Neural cell (in vitro differentiated cells): ENCODE data around the gene DDX1.

Source experiments
- EZH2 ChIP-seq: fragments of 200-600, 300-800 bp; shearing (Covaris generic), sonication (generic); IDR thresholded peaks from 2 replicates; pipeline ENCODE4 v1.6.1; 2014; ENCODE audit warnings: antibody characterized with exemption, low read length, borderline replicate concordance, mild to moderate bottlenecking; ENCODE audit not compliant: insufficient read depth, poor library complexity, severe bottlenecking
- POLR2AphosphoS5 ChIP-seq: IDR thresholded peaks from 2 replicates; pipeline ENCODE4 v1.6.1; 2012

DNA sequence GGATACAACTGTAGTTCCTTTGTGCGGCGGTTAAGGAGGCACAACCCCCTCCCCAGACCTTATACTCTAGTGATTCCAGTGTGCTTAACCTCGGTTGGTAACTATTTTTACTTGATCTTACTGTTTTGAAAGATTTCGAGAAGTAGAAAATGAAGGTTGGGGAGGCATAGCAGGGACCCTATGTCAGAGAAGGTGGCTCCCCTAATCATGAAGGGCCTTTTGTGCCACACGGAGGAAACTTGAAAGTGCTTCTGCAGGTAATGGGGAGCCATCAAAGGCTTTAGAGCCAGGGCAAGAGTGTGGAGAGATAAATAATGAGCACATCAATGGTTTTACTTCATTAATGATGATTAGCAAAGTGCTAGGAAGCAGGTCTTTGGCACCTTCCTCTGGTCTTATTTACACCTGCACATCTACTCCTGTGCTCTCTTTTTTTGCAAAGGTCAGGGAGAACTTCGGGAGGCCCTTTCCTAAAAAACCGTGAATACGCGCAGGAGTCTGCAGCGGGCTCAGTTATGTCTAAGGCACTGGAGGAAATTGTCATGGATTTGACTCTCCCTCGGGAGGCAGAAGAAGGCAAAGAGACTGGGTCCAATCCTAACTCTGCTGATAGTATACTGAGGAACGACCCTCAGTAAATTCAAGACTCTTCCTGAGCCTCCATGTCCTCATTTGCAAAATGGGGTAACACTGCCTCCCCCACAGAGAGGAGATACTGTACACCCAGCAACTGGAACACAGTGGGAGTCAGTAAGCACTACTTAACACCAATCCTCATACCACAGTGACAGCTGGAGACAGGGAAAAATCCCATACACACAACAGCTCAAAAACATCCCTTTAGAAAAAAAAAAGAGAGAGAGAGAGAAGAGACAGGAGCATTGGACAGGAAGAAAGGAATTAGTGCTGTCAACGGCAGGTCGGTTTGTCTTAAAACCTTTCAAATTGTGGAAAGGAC, 81.6 kb downstream of the DDX1 start:
- no peak for TF ChIP-seq POLR2AphosphoS5
- no peak for TF ChIP-seq EZH2
